ENCODE measurements around the gene CTSA.
"Not testable (repeated sequence)": the region's sequence is repeated elsewhere in the genome, so short reads cannot be mapped to it uniquely, and the experiment has no call there.

GRCh38 chr20:45931680-45932079 is 40.5 kb downstream of the CTSA start:
- TF ChIP-seq EZH2 (IDR thresholded peaks at IDR 0.05; ENCODE audit: insufficient read depth, poor library complexity, severe bottlenecking); EZH2phosphoT487 (IDR thresholded peaks at IDR 0.05; ENCODE audit: insufficient read depth, low read depth): not testable (repeated sequence)

Data from GM23248 (cell line).